Activated T-helper 2 cell treated with anti-CD3 and anti-CD28 coated beads, Interferon-gamma antibody, Interleukin-2, Interleukin-4, amounts not matched to agents 10 μg/mL and 5 μg/mL and 100 μg/mL, durations not matched to agents 14 hours and 24 hours and 36 hours (primary cell): ENCODE measurements around the gene AOC2. TPM values are rescaled to one million over a fixed set of nuclear protein-coding genes. Genes with fewer than 3 reads are reported as not detected.
"Not testable (repeated sequence)": the region's sequence is repeated elsewhere in the genome, so short reads cannot be mapped to it uniquely, and the experiment has no call there.

ENCODE experiments used
- DNase-seq: peaks from one replicate; pipeline ENCODE4 v3.0.0; 2021; ENCODE audit warnings: low spot score
- H3K27ac Mint-ChIP-seq: one replicate; pipeline ENCODE4 v1.8.0; 2021; ENCODE audit warnings: mixed read lengths
- H3K27me3 Mint-ChIP-seq: one replicate; pipeline ENCODE4 v1.8.0; 2021; ENCODE audit warnings: low read depth, mixed read lengths
- H3K36me3 Mint-ChIP-seq: one replicate; pipeline ENCODE4 v1.8.0; 2021; ENCODE audit warnings: low read depth, mixed read lengths
- H3K4me1 Mint-ChIP-seq: one replicate; pipeline ENCODE4 v1.8.0; 2021; ENCODE audit warnings: low read depth, mixed read lengths
- H3K4me3 Mint-ChIP-seq: one replicate; pipeline ENCODE4 v1.8.0; 2021; ENCODE audit warnings: low read depth, mild to moderate bottlenecking, moderate library complexity, mixed read lengths
- H3K9me3 Mint-ChIP-seq: one replicate; pipeline ENCODE4 v1.8.0; 2021; ENCODE audit warnings: mixed read lengths
- intact Hi-C: fragments of 100-400 bp; cut with micrococcal nuclease; formaldehyde crosslinking; loops from one replicate; pipeline ENCODE4 v1.15.1; 2023
- total RNA-seq: library from RNA; stranded (reverse); gene quantifications from 2 replicates; pipeline ENCODE4 v1.2.3, GENCODE V29; 2022

Gene AOC2
- total RNA-seq, 1 donor from 2014 or later, result 3.2 TPM

DNA sequence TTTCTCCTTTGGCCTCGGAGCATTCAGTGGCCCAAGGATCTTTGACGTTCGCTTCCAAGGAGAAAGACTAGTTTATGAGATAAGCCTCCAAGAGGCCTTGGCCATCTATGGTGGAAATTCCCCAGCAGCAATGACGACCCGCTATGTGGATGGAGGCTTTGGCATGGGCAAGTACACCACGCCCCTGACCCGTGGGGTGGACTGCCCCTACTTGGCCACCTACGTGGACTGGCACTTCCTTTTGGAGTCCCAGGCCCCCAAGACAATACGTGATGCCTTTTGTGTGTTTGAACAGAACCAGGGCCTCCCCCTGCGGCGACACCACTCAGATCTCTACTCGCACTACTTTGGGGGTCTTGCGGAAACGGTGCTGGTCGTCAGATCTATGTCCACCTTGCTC is 8.0 kb downstream of the AOC2 start:
- intact Hi-C loops, result no loop called here
- no peaks in the 10 kb centered on the region for H3K4me1 Mint-ChIP-seq
- H3K27me3 Mint-ChIP-seq, result no peaks in the 10 kb centered on the region
- H3K36me3 Mint-ChIP-seq, result no peaks in the 10 kb centered on the region
- no peak for DNase-seq
- H3K9me3 Mint-ChIP-seq, result no peaks in the 10 kb centered on the region
- no peak overlapping the region for H3K4me3 Mint-ChIP-seq
- no peak overlapping the region for H3K27ac Mint-ChIP-seq

DNA sequence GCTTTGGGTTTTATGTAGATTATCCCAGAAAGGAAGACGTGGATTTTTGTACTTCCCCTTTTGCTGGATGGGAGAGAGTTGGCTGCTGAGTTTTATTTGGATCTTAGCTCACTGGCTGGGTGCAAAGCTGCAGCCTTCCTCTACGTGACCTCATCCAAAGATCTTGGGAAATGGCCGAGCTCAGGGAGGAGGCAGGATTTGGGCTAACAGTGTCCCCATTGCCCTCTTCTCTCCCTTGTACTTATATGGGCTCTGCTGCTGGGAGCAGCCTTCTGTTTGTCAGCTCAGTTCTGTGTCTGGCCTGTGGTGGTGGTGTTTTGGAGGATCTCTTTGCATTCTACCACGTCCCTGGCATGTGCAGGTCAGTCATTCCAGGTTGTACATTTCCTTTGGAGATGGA is 8.6 kb downstream of the AOC2 start:
- Mint-ChIP-seq H3K36me3 (no peaks in the 10 kb centered on the region), H3K4me1 (no peaks in the 10 kb centered on the region), H3K27me3 (no peaks in the 10 kb centered on the region), H3K4me3 (no peak overlapping the region), H3K27ac (no peak overlapping the region), H3K9me3 (no peaks in the 10 kb centered on the region)
- intact Hi-C loops, result no loop called here
- DNase-seq, result no peak

DNA sequence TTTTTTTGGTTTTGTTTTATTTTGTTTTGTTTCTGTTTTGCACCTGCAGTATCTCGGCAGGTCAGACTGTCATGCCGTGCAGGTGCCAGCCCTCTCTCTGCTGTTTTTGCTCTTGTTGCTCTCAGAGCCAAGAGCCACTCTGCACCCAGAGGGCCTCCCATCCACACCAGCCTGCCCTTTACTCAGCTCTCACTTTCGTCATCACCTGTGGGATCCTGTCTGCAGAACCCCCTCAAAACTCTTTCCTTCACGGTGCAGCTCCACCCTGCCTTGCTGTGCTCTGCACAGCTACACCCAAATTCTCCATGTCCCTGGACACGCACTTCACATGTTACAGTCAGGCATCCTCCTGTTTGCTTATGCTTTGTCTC is 9.2 kb downstream of the AOC2 start:
- Mint-ChIP-seq H3K36me3 (no peaks in the 10 kb centered on the region), H3K9me3 (no peaks in the 10 kb centered on the region), H3K4me1 (no peaks in the 10 kb centered on the region), H3K27me3 (no peaks in the 10 kb centered on the region), H3K4me3 (no peak overlapping the region), H3K27ac (no peak overlapping the region)
- DNase-seq, result no peak
- intact Hi-C loops, result no loop called here

DNA sequence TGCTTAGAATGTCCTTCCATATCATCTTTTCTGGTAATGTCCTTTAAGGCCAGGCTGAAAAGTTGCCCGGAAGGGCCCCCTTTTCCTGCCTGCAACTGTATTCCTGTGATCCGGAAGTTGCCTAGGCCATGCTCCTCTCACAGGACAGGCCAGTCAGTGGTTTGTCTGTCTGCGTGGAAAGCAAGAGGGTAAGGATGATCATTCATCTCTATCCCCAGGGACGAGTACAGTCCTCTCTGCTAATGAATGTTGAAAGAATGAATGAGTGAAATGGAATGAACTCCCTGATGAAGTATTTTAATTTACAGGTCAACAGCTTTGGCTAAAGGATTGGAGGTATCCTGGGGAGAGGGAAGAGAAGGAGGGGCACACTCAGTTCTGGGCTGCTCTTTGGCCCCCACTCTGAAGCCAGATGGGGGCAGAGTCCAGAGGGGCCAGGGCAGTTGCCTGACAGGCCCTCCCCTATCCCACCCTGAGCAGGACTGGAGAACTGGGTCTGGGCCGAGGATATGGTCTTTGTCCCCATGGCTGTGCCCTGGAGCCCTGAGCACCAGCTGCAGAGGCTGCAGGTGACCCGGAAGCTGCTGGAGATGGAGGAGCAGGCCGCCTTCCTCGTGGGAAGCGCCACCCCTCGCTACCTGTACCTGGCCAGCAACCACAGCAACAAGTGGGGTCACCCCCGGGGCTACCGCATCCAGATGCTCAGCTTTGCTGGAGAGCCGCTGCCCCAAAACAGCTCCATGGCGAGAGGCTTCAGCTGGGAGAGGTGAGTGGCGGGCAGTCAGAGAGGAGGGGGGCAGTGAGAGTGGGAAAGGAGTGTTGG is 9.8 kb downstream of the AOC2 start:
- Mint-ChIP-seq H3K4me1 (no peaks in the 10 kb centered on the region), H3K27me3 (no peaks in the 10 kb centered on the region), H3K27ac (no peak overlapping the region), H3K4me3 (no peak overlapping the region), H3K9me3 (no peaks in the 10 kb centered on the region), H3K36me3 (no peaks in the 10 kb centered on the region)
- DNase-seq, result no peak
- intact Hi-C loops, result no loop called here

DNA sequence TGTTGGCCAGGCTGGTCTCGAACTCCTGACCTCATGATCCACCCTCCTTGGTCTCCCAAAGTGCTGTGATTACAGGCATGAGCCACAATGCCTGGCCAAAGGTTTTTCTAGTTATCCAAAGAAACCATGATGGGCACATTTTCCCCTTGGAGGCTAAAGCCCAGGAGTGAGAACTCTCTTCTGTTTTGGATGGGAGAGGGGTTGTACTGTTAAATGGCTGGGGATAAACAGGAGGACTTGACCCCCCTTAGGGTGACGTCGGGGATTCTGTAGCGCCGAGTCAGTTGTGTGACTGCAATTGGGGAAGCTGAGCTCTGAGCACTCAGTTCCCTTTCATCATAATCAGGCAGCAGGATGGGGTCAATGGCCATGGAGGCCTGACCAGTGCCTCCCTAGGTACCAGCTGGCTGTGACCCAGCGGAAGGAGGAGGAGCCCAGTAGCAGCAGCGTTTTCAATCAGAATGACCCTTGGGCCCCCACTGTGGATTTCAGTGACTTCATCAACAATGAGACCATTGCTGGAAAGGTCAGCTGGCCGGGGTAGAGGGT is 10.7 kb downstream of the AOC2 start:
- Mint-ChIP-seq H3K4me1 (no peaks in the 10 kb centered on the region), H3K9me3 (no peaks in the 10 kb centered on the region), H3K27me3 (no peaks in the 10 kb centered on the region), H3K36me3 (no peaks in the 10 kb centered on the region), H3K4me3 (no peak overlapping the region), H3K27ac (no peak overlapping the region)
- intact Hi-C loops, result no loop called here
- DNase-seq, result no peak

DNA sequence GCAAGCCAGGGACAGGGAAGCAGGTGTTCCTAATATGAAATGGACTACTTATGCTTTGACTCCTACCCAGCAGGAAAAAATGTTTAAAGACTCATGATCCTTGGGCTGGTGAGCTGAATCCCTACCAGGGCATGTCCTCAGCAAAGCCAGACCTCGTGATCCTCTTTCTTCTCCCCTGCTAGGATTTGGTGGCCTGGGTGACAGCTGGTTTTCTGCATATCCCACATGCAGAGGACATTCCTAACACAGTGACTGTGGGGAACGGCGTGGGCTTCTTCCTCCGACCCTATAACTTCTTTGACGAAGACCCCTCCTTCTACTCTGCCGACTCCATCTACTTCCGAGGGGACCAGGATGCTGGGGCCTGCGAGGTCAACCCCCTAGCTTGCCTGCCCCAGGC is 11.7 kb downstream of the AOC2 start:
- H3K4me1 Mint-ChIP-seq, DNase-seq, intact Hi-C loops, H3K27ac Mint-ChIP-seq, H3K9me3 Mint-ChIP-seq, H3K27me3 Mint-ChIP-seq, H3K4me3 Mint-ChIP-seq, H3K36me3 Mint-ChIP-seq: not testable (repeated sequence)

DNA sequence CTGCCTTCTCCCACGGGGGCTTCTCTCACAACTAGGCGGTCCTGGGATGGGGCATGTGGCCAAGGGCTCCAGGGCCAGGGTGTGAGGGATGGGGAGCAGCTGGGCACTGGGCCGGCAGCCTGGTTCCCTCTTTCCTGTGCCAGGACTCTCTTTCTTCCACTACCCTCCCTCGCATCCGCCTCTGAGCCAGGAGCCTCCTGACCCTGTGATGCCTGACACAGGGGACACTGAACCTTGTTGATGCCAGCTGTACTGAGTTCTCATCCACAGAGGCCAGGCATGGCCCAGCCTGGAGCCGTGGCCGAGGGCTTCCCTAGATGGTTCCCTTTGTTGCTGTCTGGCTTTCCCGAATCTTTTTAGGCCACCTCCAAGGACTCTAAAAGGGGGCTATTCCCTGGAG is 12.1 kb downstream of the AOC2 start:
- not testable (repeated sequence) for H3K27me3 Mint-ChIP-seq, H3K27ac Mint-ChIP-seq

DNA sequence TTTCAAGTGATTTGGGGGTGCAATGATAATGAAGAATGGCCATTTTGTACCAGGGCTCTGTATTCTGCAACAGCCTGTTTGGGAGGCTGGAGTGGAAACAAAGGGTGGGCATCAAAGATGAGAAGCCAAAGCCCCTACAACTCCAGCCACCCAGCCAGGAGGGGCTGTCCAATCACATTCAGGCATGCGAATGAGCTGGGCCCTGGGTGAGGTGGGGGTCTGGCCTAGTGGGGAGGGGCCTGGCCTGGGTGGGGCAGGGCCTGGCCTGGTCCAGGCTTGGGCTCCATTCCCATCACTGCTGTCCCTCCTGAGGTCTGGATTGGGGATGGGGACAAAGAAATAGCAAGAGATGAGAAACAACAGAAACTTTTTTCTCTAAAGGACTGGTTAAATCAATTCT is 13.0 kb downstream of the AOC2 start:
- Mint-ChIP-seq H3K36me3 (no peaks in the 10 kb centered on the region), H3K9me3 (no peaks in the 10 kb centered on the region), H3K27me3 (no peaks in the 10 kb centered on the region), H3K4me3 (no peak overlapping the region), H3K4me1 (no peaks in the 10 kb centered on the region), H3K27ac (no peak overlapping the region)
- intact Hi-C loops, result no loop called here
- no peak for DNase-seq

More for the DNA sequence above, 12.1 kb downstream of the AOC2 start:
- H3K36me3 Mint-ChIP-seq, DNase-seq, H3K4me1 Mint-ChIP-seq, H3K9me3 Mint-ChIP-seq, intact Hi-C loops, H3K4me3 Mint-ChIP-seq: not testable (repeated sequence)

DNA sequence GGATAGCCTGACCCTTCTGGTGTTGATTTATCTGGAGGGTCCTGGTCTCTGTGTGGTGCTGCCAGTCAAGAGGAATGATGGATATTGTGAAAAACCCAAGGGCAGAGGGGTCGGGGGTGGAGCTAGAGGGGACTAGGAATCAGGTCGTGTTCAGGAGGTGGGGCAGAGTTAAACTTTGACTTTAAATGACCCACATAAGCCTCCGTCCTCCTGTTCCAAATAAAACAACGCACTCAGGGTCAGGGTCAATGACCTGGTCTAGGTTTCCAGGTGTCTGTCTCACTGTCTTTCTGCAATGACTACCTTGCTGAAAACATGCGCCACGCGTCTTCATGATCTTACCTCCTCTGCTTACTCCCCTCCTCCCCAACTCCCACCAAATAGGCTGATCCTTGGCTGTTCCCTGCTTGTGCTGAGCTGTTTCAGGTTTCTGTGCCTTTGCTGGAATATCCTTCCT is 21.3 kb downstream of the AOC2 start:
- Mint-ChIP-seq H3K9me3 (peaks cover 3% of the 10 kb centered on the region), H3K36me3 (no peaks in the 10 kb centered on the region), H3K4me1 (no peaks in the 10 kb centered on the region), H3K4me3 (no peak overlapping the region), H3K27me3 (peaks cover 1% of the 10 kb centered on the region), H3K27ac (no peak overlapping the region)
- no peak for DNase-seq
- intact Hi-C loops, result no loop called here

DNA sequence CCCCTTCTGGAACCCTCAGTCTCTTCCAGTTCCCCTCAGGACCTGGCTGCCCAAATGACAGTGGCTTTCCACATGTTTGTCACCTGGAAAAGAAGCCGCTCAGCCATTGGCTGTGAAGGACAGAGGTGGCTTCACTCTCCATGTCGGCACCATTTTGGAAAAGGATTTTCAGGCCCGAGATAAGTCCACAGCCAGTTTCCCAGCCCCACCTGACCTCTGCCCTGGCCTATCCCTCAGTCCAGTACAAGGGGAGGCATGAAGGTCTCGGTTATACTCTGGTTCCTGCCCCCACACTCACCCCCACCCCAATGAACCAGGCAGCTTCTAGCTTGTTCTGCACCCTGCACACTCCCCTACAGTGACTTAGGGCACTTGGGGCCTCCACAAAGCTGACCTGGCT is 21.8 kb downstream of the AOC2 start:
- no peaks in the 10 kb centered on the region for H3K4me1 Mint-ChIP-seq
- H3K9me3 Mint-ChIP-seq, result peaks cover 3% of the 10 kb centered on the region
- DNase-seq, result no peak
- H3K4me3 Mint-ChIP-seq, result no peak overlapping the region
- no peaks in the 10 kb centered on the region for H3K36me3 Mint-ChIP-seq
- intact Hi-C loops, result no loop called here
- H3K27me3 Mint-ChIP-seq, result peaks cover 1% of the 10 kb centered on the region
- H3K27ac Mint-ChIP-seq, result no peak overlapping the region

DNA sequence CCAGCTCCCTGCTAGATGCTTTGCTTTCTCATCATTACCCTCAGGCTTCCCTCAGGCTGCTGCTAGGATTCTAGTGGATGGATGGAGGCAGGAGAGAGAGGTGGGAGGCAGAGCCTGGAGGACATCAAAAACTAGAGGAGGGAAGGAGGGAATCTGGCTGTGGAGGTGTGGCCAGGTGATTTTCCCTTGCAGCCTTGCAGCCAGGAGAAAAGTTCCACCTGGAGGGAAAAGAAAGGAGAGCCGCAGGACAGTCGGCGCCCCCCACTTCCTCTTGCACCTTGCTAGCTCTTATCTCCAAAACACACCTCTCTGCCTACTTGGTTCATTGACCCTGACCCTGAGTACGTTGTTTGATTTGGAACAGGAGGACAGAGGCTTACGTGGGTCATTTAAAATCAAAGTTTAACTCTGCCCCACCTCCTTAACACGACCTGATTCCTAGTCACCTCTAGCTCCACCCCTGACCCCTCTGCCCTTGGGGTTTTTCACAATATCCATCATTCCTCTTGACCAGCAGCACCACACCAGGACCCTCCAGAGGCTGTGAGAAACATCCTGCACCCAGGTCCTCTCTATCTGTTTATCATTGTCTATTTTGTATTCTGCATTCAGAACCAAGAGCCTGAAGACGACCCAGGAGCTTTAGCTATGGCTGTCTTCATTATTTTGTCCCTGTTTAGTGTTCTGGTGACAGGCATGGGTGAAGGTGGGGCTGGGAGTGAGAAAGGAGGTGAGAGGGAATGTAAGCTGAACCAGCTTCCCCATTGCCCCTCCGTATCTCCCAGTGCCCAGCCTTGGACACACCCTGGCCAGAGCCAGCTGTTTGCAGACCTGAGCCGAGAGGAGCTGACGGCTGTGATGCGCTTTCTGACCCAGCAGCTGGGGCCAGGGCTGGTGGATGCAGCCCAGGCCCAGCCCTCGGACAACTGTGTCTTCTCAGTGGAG is 22.5 kb downstream of the AOC2 start:
- Mint-ChIP-seq H3K4me1 (no peaks in the 10 kb centered on the region), H3K27ac (no peak overlapping the region), H3K27me3 (peaks cover 5% of the 10 kb centered on the region), H3K36me3 (no peaks in the 10 kb centered on the region), H3K9me3 (peaks cover 3% of the 10 kb centered on the region), H3K4me3 (no peak overlapping the region)
- DNase-seq, result no peak
- intact Hi-C loops, result no loop called here

DNA sequence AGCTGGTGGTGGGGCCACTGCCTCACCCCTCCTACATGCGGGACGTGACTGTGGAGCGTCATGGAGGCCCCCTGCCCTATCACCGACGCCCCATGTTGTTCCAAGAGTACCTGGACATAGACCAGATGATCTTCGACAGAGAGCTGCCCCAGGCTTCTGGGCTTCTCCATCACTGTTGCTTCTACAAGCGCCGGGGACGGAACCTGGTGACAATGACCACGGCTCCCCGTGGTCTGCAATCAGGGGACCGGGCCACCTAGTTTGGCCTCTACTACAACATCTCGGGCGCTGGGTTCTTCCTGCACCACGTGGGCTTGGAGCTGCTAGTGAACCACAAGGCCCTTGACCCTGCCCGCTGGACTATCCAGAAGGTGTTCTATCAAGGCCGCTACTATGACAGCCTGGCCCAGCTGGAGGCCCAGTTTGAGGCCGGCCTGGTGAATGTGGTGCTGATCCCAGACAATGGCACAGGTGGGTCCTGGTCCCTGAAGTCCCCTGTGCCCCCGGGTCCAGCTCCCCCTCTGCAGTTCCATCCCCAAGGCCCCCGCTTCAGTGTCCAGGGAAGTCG is 23.4 kb downstream of the AOC2 start:
- H3K27me3 Mint-ChIP-seq, H3K4me1 Mint-ChIP-seq, H3K27ac Mint-ChIP-seq, H3K36me3 Mint-ChIP-seq, H3K9me3 Mint-ChIP-seq, H3K4me3 Mint-ChIP-seq, DNase-seq, intact Hi-C loops: not testable (repeated sequence)

DNA sequence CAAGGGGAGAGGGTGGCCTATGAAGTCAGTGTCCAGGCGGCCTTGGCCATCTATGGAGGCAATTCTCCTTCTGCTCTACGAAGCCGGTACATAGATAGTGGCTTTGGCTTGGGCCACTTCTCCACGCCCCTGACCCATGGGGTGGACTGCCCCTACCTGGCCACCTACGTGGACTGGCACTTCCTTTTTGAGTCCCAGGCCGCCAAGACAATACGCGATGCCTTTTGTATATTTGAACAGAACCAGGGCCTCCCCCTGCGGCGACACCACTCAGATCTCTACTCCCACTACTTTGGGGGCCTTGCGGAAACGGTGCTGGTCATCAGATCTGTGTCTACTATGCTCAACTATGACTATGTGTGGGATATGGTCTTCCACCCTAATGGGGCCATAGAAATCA is 24.0 kb downstream of the AOC2 start:
- no peaks in the 10 kb centered on the region for H3K4me1 Mint-ChIP-seq
- H3K36me3 Mint-ChIP-seq, result no peaks in the 10 kb centered on the region
- intact Hi-C loops, result no loop called here
- peaks cover 5% of the 10 kb centered on the region for H3K27me3 Mint-ChIP-seq
- H3K9me3 Mint-ChIP-seq, result peaks cover 3% of the 10 kb centered on the region
- DNase-seq, result no peak
- no peak overlapping the region for H3K4me3 Mint-ChIP-seq
- no peak overlapping the region for H3K27ac Mint-ChIP-seq
